NT2/D1 (cell line): ENCODE measurements around the gene SORCS1.

ENCODE experiments used
- YY1 ChIP-seq: IDR thresholded peaks from 2 replicates; pipeline ENCODE4 v1.6.1; 2011; ENCODE audit not compliant: insufficient read length, insufficient read depth
- ZNF274 ChIP-seq: IDR thresholded peaks from 2 replicates; pipeline ENCODE4 v1.6.1; 2011; ENCODE audit warnings: mild to moderate bottlenecking, low read depth, low read length

GRCh38 chr10:106661133-106661766 is 503.3 kb downstream of the SORCS1 start:
- TF ChIP-seq ZNF274: no peak
- TF ChIP-seq YY1: no peak
